IMR-90 (cell line): Measurements from ENCODE around the gene SEZ6L2.

Experiments used
- CEBPB ChIP-seq: IDR thresholded peaks from 2 replicates; pipeline ENCODE4 v1.6.1; 2012; ENCODE audit warnings: low read depth, low read length, improper control_type of control experiment
- CTCF ChIP-seq: conservative IDR thresholded peaks from 2 replicates; pipeline ENCODE4 v1.5.1; 2012; ENCODE audit warnings: mild to moderate bottlenecking, low read depth, low read length, improper control_type of control experiment
- ELK1 ChIP-seq: fragments of 150-350 bp; IDR thresholded peaks from 2 replicates; pipeline ENCODE4 v1.6.1; 2016; ENCODE audit warnings: low read depth, mild to moderate bottlenecking, low read length, moderate library complexity, borderline replicate concordance
- MXI1 ChIP-seq: IDR thresholded peaks from 2 replicates; pipeline ENCODE4 v1.6.1; 2012; ENCODE audit warnings: low read depth, mild to moderate bottlenecking, low read length, moderate library complexity, borderline replicate concordance
- POLR2A ChIP-seq: IDR thresholded peaks from 2 replicates; pipeline ENCODE4 v1.6.1; 2012; ENCODE audit warnings: mild to moderate bottlenecking, low read depth, low read length
- RAD21 ChIP-seq: IDR thresholded peaks from 2 replicates; pipeline ENCODE4 v1.6.1; 2012; ENCODE audit warnings: low read length, improper control_type of control experiment
- RCOR1 ChIP-seq: IDR thresholded peaks from 2 replicates; pipeline ENCODE4 v1.6.1; 2012; ENCODE audit warnings: mild to moderate bottlenecking, low read length, improper control_type of control experiment; ENCODE audit not compliant: insufficient replicate concordance
- USF2 ChIP-seq: fragments of 150-350 bp; IDR thresholded peaks from 2 replicates; pipeline ENCODE4 v1.6.1; 2017; ENCODE audit warnings: mild to moderate bottlenecking, antibody characterized with exemption, low read length, low read depth

- no peak for TF ChIP-seq CTCF
- no peak for TF ChIP-seq POLR2A
- TF ChIP-seq RCOR1: no peak
- TF ChIP-seq ELK1: no peak
- no peak for TF ChIP-seq CEBPB
- TF ChIP-seq USF2: no peak
- TF ChIP-seq MXI1: no peak
- no peak for TF ChIP-seq RAD21
Measured at GRCh38 chr16:29897333-29897732, 2.0 kb downstream of the SEZ6L2 start.
